GM12891 (cell line): ENCODE data around the gene PSPN.

Source experiments
- POLR2A ChIP-seq: IDR thresholded peaks from 2 replicates; pipeline ENCODE4 v1.6.1; 2011; ENCODE audit warnings: low read depth, low read length, control low read depth
- POLR2AphosphoS5 ChIP-seq: IDR thresholded peaks from 2 replicates; pipeline ENCODE4 v1.6.1; 2011; ENCODE audit warnings: low read depth, low read length, control low read depth
- SPI1 ChIP-seq: IDR thresholded peaks from 2 replicates; pipeline ENCODE4 v1.6.1; 2011; ENCODE audit warnings: low read depth, low read length, control low read depth
- TAF1 ChIP-seq: IDR thresholded peaks from 2 replicates; pipeline ENCODE4 v1.6.1; 2011; ENCODE audit warnings: low read depth, low read length, control low read depth

DNA sequence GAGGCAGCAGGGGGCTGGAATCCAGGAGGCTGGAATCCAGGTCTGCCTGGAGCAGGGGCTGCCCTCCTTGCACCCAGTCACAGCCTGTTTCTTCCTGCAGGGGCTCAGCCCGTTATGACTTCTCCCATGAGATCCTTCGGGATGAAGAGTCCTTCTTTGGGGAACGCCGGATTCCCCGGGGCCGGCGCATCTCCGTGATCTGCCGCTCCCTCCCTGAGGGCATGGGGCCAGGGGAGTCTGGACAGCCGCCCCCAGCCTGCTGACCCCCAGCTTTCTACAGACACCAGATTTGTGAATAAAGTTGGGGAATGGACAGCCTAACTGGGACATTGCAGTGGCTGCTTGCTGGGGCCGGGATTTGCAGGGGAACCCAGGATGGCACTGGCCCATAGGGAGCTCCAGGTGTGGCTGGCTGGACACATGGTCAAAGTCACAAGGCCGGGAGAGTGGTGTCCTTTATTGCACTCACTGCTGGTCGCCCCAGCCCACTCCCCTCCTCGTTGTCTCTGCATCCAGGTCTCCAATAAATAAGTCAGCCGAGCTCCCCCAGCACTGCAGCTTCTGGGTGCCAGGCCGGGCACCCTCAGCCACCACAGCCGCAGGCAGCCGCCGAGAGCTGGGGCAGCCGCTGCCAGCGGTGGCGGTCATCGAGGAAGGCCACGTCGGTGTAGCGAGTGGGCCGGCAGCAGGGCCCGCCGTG lies 872 bp downstream of the PSPN start:
- TF ChIP-seq TAF1 (no peak), POLR2A (no peak), POLR2AphosphoS5 (no peak), SPI1 (no peak)
